Ectodermal cell (in vitro differentiated cells): ENCODE data around the gene PGA4. TPM values are rescaled to one million over a fixed set of nuclear protein-coding genes. Genes with fewer than 3 reads are reported as not detected.
"Not testable (repeated sequence)": the region's sequence is repeated elsewhere in the genome, so short reads cannot be mapped to it uniquely, and the experiment has no call there.

Source experiments
- H3K27ac ChIP-seq: 2 replicates; pipeline ENCODE4 v1.7.0; 2013; ENCODE audit warnings: mild to moderate bottlenecking, low read depth, low read length; ENCODE audit not compliant: insufficient read depth, poor library complexity, severe bottlenecking
- H3K27me3 ChIP-seq: 2 replicates; pipeline ENCODE4 v1.7.0; 2013; ENCODE audit warnings: mild to moderate bottlenecking, low read length; ENCODE audit not compliant: insufficient read depth, control insufficient read depth, poor library complexity, severe bottlenecking
- H3K36me3 ChIP-seq: one replicate; pipeline ENCODE4 v1.7.0; 2013; ENCODE audit warnings: low read length; ENCODE audit not compliant: control insufficient read depth, insufficient read depth
- H3K4me1 ChIP-seq: one replicate; pipeline ENCODE4 v1.7.0; 2013; ENCODE audit warnings: low read length; ENCODE audit not compliant: control insufficient read depth, insufficient read depth
- H3K4me3 ChIP-seq: 2 replicates; pipeline ENCODE4 v1.7.0; 2013; ENCODE audit warnings: low read depth, low read length, control low read depth; ENCODE audit not compliant: insufficient read depth
- H3K9me3 ChIP-seq: 2 replicates; pipeline ENCODE4 v1.7.0; 2013; ENCODE audit warnings: mild to moderate bottlenecking, low read length, moderate library complexity; ENCODE audit not compliant: control insufficient read depth
- WGBS, 2 experiments: methylation state at CpG; one replicate each; pipeline ENCODE4 v1.1.7; 2013; ENCODE audit warnings: missing lambda C conversion rate in 2 of 2; 5-methylcytosine and 5-hydroxymethylcytosine counted together
- polyA plus RNA-seq, 4 experiments: library from polyadenylated mRNA; stranded (reverse); fragments of 50-300 nt; gene quantifications; one replicate each; pipeline ENCODE4 v1.2.3, GENCODE V29; 2013

PGA4 gene
- 1.1 TPM for polyA plus RNA-seq (2013, experiment 1 of 4)
- polyA plus RNA-seq (2013, experiment 2 of 4) = 0.66 TPM
- 1.1 TPM for polyA plus RNA-seq (2013, experiment 3 of 4)
- polyA plus RNA-seq (2013, experiment 4 of 4) = 0.57 TPM

DNA sequence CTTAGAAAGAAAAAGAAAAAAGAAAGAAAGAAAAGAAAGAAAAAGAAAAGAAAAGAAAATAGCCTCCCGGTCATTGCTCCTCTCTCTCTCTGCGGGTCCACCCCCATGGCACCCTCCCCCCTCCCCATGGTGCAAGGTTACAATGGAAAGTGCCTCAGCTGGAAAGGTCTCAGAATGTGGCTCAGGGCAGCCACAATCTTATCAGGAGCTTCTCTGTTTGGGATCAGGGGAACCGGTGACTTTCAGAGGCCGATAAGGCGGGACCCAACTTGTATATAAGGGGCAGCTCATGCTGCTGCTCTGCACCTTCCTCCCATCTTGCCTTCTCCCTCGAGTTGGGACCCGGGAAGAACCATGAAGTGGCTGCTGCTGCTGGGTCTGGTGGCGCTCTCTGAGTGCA is at the start of gene PGA4:
Gene PGA4, plus strand, starts transcription at position 301 of the 400 bp plus-strand sequence. Its CDS starts 54 bp downstream, at position 355.
- H3K4me1 ChIP-seq, H3K9me3 ChIP-seq, H3K27ac ChIP-seq, H3K4me3 ChIP-seq, H3K36me3 ChIP-seq, H3K27me3 ChIP-seq: not testable (repeated sequence)
- WGBS, 2 experiments = no CpG with 5 or more reads among the region's 8 CpGs

DNA sequence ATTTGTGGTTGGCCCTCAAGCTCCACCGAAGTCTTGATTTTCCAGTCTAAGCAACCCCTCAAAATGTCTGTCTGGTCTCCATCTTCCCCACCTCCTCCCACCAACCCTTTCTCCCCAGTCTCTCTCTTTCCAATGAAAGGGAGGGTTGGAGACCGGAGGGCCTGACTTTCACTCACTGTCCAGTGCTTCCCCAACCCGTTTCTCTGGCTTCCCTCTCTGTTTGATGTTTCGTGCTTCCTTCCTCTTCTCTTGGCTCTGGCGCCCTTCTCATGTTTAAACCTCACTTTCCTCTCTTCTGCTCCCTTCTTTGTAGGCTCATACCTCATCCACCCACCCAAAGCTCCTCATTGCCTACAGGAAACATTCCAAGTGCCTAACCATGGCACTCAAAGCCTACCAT is 49.8 kb upstream of the PGA4 start:
- WGBS, 2 experiments = 86 to 89% methylated on average over 5 of the region's 5 CpGs

DNA sequence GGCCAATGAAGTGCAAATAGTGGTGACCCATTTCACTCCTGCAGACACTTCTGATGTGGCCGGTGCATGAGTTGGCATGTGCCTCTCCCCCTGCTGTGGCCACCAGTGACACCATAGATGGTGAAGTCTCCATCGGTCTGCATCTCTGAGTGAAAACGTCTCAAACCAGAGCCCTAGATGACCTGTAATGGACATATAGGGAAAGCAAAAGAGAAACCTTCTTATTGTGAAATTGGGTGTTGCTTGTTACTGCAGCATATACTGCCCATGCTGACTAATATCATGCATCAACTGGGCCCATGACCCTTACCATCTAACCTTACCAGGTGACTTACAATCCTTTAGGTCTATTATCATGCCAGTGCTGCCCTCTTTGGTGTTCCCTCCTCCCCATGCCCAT is 49.3 kb upstream of the PGA4 start:
- no peak overlapping the region for H3K27ac ChIP-seq
- no peaks in the 10 kb centered on the region for H3K36me3 ChIP-seq
- no peak overlapping the region for H3K4me3 ChIP-seq
- H3K4me1 ChIP-seq = no peaks in the 10 kb centered on the region
- no peaks in the 10 kb centered on the region for H3K27me3 ChIP-seq
- H3K9me3 ChIP-seq = no peaks in the 10 kb centered on the region
- 88 to 96% methylated on average over 3 of the region's 3 CpGs for WGBS, 2 experiments

More for the DNA sequence above, 49.8 kb upstream of the PGA4 start:
- H3K9me3 ChIP-seq = no peaks in the 10 kb centered on the region
- H3K27me3 ChIP-seq = no peaks in the 10 kb centered on the region
- no peak overlapping the region for H3K27ac ChIP-seq
- no peaks in the 10 kb centered on the region for H3K36me3 ChIP-seq
- no peak overlapping the region for H3K4me3 ChIP-seq
- H3K4me1 ChIP-seq = no peaks in the 10 kb centered on the region

DNA sequence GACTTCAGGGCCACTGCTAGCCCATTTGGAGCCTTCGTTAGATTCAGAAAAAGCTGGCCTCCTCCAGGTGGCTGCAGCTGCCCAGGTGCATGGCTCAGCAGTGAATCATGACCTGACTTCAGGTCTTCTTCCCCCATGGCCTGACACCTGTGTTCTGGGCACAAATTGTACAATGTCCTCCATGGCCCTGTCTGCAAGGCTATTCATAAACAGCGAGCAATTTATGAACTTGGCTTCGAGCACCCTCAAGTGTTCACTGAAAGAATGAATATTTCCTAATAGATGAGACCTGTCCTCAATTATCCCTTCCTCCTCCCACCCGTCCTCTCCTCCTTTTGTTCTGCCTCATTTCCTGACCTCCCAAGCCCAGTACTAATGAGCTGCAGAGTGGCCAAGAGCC is 48.7 kb upstream of the PGA4 start:
- H3K4me3 ChIP-seq = no peak overlapping the region
- H3K9me3 ChIP-seq = no peaks in the 10 kb centered on the region
- H3K4me1 ChIP-seq = no peaks in the 10 kb centered on the region
- no peak overlapping the region for H3K27ac ChIP-seq
- WGBS, 2 experiments = 81 to 88% methylated on average over 4 of the region's 4 CpGs
- H3K36me3 ChIP-seq = no peaks in the 10 kb centered on the region
- no peaks in the 10 kb centered on the region for H3K27me3 ChIP-seq

DNA sequence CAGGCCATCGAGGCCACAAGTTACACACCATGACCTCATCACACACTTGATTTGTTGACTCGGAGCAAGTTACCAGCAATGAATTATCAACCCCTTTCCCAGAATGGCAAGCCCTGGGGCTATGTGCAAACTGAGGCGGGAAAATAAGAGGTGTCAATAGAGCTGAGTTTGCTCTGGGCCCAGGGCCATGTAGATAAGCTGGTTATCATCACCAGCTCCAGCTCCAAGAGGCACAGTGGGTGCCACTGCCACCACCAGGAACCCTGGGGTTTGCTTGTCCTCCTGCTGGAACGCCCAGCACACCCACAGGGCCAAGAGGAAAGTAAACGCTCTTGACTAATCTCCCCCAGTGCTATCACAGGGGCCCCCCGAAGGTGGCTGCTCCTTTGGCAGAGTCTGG is 47.9 kb upstream of the PGA4 start:
- 86 to 91% methylated on average over 6 of the region's 6 CpGs for WGBS, 2 experiments
- no peaks in the 10 kb centered on the region for H3K36me3 ChIP-seq
- H3K4me1 ChIP-seq = no peaks in the 10 kb centered on the region
- H3K27ac ChIP-seq = no peak overlapping the region
- H3K9me3 ChIP-seq = no peaks in the 10 kb centered on the region
- no peak overlapping the region for H3K4me3 ChIP-seq
- no peaks in the 10 kb centered on the region for H3K27me3 ChIP-seq

DNA sequence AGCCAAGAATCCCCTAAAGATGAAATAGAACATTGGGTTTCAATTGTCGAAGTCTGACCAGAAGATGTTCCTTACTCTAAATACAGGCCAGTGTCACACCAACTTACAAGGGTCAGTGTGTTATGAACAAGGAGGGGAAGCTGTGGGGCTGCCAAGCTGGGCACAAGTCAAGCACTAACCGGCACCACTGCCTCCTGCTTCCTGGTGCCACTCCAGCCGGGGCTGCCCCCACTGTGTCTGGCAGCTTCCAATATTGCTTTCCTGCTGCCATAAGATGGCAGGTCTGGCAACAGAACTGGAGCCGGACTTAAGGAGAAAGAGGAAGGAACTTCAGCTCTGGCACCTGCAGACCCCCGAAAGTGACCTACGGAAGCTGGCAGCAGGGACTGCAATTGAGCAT is 47.2 kb upstream of the PGA4 start:
- Histone ChIP-seq H3K27me3 (no peaks in the 10 kb centered on the region), H3K4me1 (no peaks in the 10 kb centered on the region), H3K9me3 (no peaks in the 10 kb centered on the region), H3K27ac (no peak overlapping the region), H3K36me3 (no peaks in the 10 kb centered on the region), H3K4me3 (no peak overlapping the region)
- 90 to 94% methylated on average over 6 of the region's 6 CpGs for WGBS, 2 experiments

DNA sequence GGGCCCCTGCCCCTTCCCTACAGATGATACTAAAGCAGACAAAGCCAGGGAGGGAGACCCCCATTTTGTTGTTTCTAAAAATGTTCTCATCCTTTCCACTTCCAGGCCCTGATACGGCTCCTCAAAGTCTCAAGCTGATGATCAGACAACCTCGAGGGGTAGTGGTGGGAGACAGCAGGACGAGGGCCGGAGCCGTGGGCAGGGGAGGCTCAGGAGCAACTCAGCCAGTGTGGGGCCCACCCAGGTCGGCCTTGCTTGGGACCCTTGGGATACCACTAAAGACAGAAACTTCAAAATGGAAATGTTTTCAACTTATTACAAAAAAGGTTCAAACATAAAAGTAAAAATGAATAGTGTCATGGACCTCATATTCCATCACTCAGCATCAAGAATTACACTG is 45.7 kb upstream of the PGA4 start:
- 84 to 88% methylated on average over 6 of the region's 6 CpGs for WGBS, 2 experiments

DNA sequence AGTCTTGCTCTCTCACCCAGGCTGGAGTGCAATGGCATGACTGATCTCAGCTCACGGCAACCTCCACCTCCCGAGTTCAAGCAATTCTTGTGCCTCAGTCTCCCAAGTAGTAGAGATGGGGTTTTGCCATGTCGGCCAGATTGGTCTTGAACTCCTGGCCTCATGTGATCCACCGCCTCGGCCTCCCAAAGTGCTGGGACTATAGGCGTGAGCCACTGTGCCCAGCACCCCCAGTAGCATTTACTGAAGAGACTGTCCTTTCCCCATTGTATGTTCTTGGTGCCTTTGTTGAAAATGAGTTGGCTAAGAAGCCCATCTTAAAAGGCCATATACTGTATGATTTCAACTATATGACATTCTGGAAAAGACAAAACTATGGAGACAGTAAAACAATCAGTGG is 41.9 kb upstream of the PGA4 start:
- H3K27me3 ChIP-seq, H3K27ac ChIP-seq, H3K4me3 ChIP-seq, H3K4me1 ChIP-seq, H3K36me3 ChIP-seq, H3K9me3 ChIP-seq: not testable (repeated sequence)
- WGBS, 2 experiments = 88 to 95% methylated on average over 6 of the region's 6 CpGs

More for the DNA sequence above, 45.7 kb upstream of the PGA4 start:
- no peaks in the 10 kb centered on the region for H3K36me3 ChIP-seq
- H3K9me3 ChIP-seq = no peaks in the 10 kb centered on the region
- H3K4me3 ChIP-seq = no peak overlapping the region
- H3K27ac ChIP-seq = no peak overlapping the region
- H3K4me1 ChIP-seq = no peaks in the 10 kb centered on the region
- H3K27me3 ChIP-seq = no peaks in the 10 kb centered on the region

DNA sequence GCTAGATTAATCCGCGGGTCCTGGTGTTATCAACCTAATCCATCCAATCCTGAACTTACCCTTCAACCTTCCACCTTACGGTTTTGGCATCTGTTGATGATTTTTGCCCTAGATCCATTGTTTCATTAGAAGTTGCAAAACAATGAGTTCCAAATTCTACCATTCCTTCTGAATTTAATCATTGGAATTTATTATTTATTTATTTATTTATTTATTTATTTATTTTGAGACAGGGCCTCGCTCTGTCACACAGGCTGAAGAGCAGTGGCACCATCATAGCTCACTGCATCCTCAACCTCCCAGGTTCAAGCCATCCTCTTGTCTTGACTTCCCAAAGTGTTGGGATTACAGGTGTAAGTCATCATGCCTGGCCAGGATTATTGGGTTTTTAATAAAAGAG is 40.7 kb upstream of the PGA4 start:
- Histone ChIP-seq H3K27me3 (no peaks in the 10 kb centered on the region), H3K4me3 (no peak overlapping the region), H3K36me3 (no peaks in the 10 kb centered on the region), H3K4me1 (no peaks in the 10 kb centered on the region), H3K9me3 (no peaks in the 10 kb centered on the region), H3K27ac (no peak overlapping the region)
- WGBS, 2 experiments = 91 to 95% methylated on average over 4 of the region's 4 CpGs

DNA sequence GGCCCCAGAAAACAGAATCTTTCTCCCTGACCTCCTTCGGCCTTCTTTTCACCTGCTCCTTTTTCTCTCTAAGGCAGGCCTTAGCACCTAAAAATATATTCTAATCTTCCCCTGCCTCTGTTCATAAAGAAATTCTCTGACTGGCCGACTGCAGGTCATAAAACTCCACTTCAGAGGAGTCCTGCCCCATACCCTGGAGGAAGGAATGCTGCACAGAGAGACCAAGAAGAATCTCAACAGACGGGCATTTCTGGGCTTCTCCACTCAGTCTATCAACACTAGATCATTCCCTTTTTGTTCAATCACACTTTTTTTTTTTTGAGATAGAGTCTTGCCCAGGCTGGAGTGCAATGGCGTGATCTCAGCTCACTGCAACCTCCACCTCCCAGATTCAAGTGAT is 38.5 kb upstream of the PGA4 start:
- no peaks in the 10 kb centered on the region for H3K9me3 ChIP-seq
- no peak overlapping the region for H3K27ac ChIP-seq
- 86 to 87% methylated on average over 4 of the region's 4 CpGs for WGBS, 2 experiments
- no peak overlapping the region for H3K4me3 ChIP-seq
- H3K27me3 ChIP-seq = no peaks in the 10 kb centered on the region
- no peaks in the 10 kb centered on the region for H3K4me1 ChIP-seq
- no peaks in the 10 kb centered on the region for H3K36me3 ChIP-seq

DNA sequence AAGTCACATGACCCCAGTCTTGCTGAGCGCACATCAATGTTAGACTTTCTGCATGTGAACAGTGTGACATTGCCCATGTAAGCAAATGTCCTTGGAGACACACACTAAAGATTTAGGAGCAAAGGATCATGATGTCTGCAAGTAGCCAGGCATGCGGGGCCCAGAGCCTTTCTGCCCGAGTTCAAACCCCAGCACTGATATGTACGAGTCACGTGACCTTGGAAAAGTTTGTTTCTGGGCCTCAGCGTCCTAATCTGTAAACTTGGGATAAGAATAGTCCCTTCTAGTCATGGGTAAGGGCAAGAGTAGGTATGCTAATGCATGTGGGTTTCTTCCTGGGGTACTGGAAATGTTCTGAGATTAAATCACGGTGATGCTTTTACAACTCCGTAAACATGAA is 35.6 kb upstream of the PGA4 start:
- no peaks in the 10 kb centered on the region for H3K4me1 ChIP-seq
- no peaks in the 10 kb centered on the region for H3K9me3 ChIP-seq
- H3K27me3 ChIP-seq = no peaks in the 10 kb centered on the region
- no peak overlapping the region for H3K4me3 ChIP-seq
- WGBS, 2 experiments = 94 to 95% methylated on average over 8 of the region's 8 CpGs
- no peaks in the 10 kb centered on the region for H3K36me3 ChIP-seq
- H3K27ac ChIP-seq = no peak overlapping the region
